ENCODE results near the gene NPM3. TPM values are rescaled to one million over a fixed set of nuclear protein-coding genes. Genes with fewer than 3 reads are reported as not detected.

Gene NPM3
- total RNA-seq, 1 donor from 2014 or later = 115 TPM

- Histone ChIP-seq H3K4me3 (ENCODE audit: low read depth, low read length) (no peak overlapping the region), H3K36me3 (ENCODE audit: control insufficient read depth, insufficient read depth, low read length) (no peaks in the 10 kb centered on the region), H3K27me3 (ENCODE audit: control insufficient read depth, insufficient read depth, low read length) (peaks cover 73% of the 10 kb centered on the region)
- no peak for DNase-seq (ENCODE audit: low read depth)
- TF ChIP-seq CTCF (IDR thresholded peaks at IDR 0.05; ENCODE audit: insufficient read depth, low read length, poor library complexity, severe bottlenecking) = no peak
Measured at GRCh38 chr10:101772895-101773761, 10.1 kb downstream of the NPM3 start.

GRCh38 chr10:101772017-101772894 is 11.0 kb downstream of the NPM3 start:
- H3K4me3 ChIP-seq (ENCODE audit: low read depth, low read length) = no peak overlapping the region
- no peak for DNase-seq (ENCODE audit: low read depth)
- H3K36me3 ChIP-seq (ENCODE audit: control insufficient read depth, insufficient read depth, low read length) = no peaks in the 10 kb centered on the region
- no peak for TF ChIP-seq CTCF (IDR thresholded peaks at IDR 0.05; ENCODE audit: insufficient read depth, low read length, poor library complexity, severe bottlenecking)
- peaks cover 74% of the 10 kb centered on the region for H3K27me3 ChIP-seq (ENCODE audit: control insufficient read depth, insufficient read depth, low read length)

- Histone ChIP-seq H3K4me3 (ENCODE audit: low read depth, low read length) (no peak overlapping the region), H3K27me3 (ENCODE audit: control insufficient read depth, insufficient read depth, low read length) (peaks cover 74% of the 10 kb centered on the region), H3K36me3 (ENCODE audit: control insufficient read depth, insufficient read depth, low read length) (no peaks in the 10 kb centered on the region)
- DNase-seq (ENCODE audit: low read depth) = no peak
- TF ChIP-seq CTCF (IDR thresholded peaks at IDR 0.05; ENCODE audit: insufficient read depth, low read length, poor library complexity, severe bottlenecking) = no peak
Measured at GRCh38 chr10:101771380-101771779, 11.9 kb downstream of the NPM3 start.

- no peak for DNase-seq (ENCODE audit: low read depth)
- no peak overlapping the region for H3K4me3 ChIP-seq (ENCODE audit: low read depth, low read length)
- no peaks in the 10 kb centered on the region for H3K36me3 ChIP-seq (ENCODE audit: control insufficient read depth, insufficient read depth, low read length)
- TF ChIP-seq CTCF (IDR thresholded peaks at IDR 0.05; ENCODE audit: insufficient read depth, low read length, poor library complexity, severe bottlenecking) = no peak
- peaks cover 74% of the 10 kb centered on the region for H3K27me3 ChIP-seq (ENCODE audit: control insufficient read depth, insufficient read depth, low read length)
Measured at GRCh38 chr10:101770331-101771215, 12.7 kb downstream of the NPM3 start.

- Histone ChIP-seq H3K36me3 (ENCODE audit: control insufficient read depth, insufficient read depth, low read length) (no peaks in the 10 kb centered on the region), H3K4me3 (ENCODE audit: low read depth, low read length) (no peak overlapping the region), H3K27me3 (ENCODE audit: control insufficient read depth, insufficient read depth, low read length) (peaks cover 71% of the 10 kb centered on the region)
- TF ChIP-seq CTCF (IDR thresholded peaks at IDR 0.05; ENCODE audit: insufficient read depth, low read length, poor library complexity, severe bottlenecking) = no peak
- DNase-seq (ENCODE audit: low read depth) = no peak
Measured at GRCh38 chr10:101769541-101770180, 13.6 kb downstream of the NPM3 start.
